ENCODE measurements around the gene GMPPA.

The GMPPA gene

GRCh38 chr2:219468410-219469185 lies 30.1 kb upstream of the GMPPA start:
- no peak for DNase-seq

- DNase-seq, result no peak
These were observed 29.4 kb upstream of the GMPPA start for GRCh38 chr2:219469186-219469724.

GRCh38 chr2:219470429-219470828 lies 28.3 kb upstream of the GMPPA start:
- DNase-seq, result no peak

GRCh38 chr2:219471476-219472371 lies 27.0 kb upstream of the GMPPA start:
- no peak for DNase-seq

- DNase-seq, result no peak
These were observed 26.0 kb upstream of the GMPPA start for GRCh38 chr2:219472629-219473187.

- DNase-seq, result no peak
These were observed 25.2 kb upstream of the GMPPA start for GRCh38 chr2:219473511-219473910.

GRCh38 chr2:219474285-219475060 lies 24.2 kb upstream of the GMPPA start:
- DNase-seq, result no peak

GRCh38 chr2:219475278-219475677 lies 23.4 kb upstream of the GMPPA start:
- no peak for DNase-seq

GRCh38 chr2:219475697-219476651 lies 22.7 kb upstream of the GMPPA start:
- peak; percentile 79 for DNase-seq

- no peak for DNase-seq
These were observed 22.0 kb upstream of the GMPPA start for GRCh38 chr2:219476652-219477151.

GRCh38 chr2:219477179-219477578 lies 21.5 kb upstream of the GMPPA start:
- DNase-seq, result no peak

GRCh38 chr2:219477815-219478214 lies 20.9 kb upstream of the GMPPA start:
- DNase-seq, result no peak

- DNase-seq, result no peak
These were observed 19.8 kb upstream of the GMPPA start for GRCh38 chr2:219478916-219479315.

- DNase-seq, result no peak
These were observed 18.7 kb upstream of the GMPPA start for GRCh38 chr2:219480004-219480403.

GRCh38 chr2:219482674-219483405 lies 15.9 kb upstream of the GMPPA start:
- DNase-seq, result no peak

GRCh38 chr2:219483451-219484342 lies 15.0 kb upstream of the GMPPA start:
- DNase-seq, result no peak

- DNase-seq, result no peak
These were observed 14.1 kb upstream of the GMPPA start for GRCh38 chr2:219484343-219485200.

- no peak for DNase-seq
These were observed 13.5 kb upstream of the GMPPA start for GRCh38 chr2:219485201-219485580.
